GM21423 (cell line): ENCODE results near the gene TMEFF1.

Source experiments
- ATAC-seq: cut with Tn5 transposase; IDR thresholded peaks from one replicate; pipeline ENCODE4 v1.9.1; 2021; ENCODE audit warnings: mild to moderate bottlenecking, moderate library complexity; ENCODE audit not compliant: unreplicated experiment

TMEFF1 gene

GRCh38 chr9:100573655-100574260 is 100.8 kb downstream of the TMEFF1 start:
- no peak for ATAC-seq

DNA sequence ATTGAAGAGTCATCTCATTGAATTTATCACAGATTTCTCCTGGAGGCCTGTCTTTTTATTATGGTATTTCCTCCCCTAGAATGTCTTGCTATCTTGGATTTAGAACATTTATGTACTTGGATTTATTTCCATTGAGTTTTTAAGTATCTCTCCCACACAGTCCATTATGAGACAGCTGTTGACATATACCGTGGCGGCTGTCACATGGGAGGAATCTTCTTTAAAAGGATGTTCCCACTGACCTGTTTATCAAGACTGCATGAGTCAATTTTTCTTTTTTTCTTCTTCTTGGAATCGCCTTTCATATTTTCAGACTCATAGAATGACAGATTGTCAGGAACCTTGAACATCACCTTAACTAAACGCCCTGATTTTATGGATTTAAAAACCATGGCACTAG is 102.1 kb downstream of the TMEFF1 start:
- ATAC-seq: no peak

GRCh38 chr9:100575765-100576386 is 102.9 kb downstream of the TMEFF1 start:
- ATAC-seq: no peak

- no peak for ATAC-seq
Measured at GRCh38 chr9:100577776-100578448, 105.0 kb downstream of the TMEFF1 start, which contains the start of gene CAVIN4. TSS of gene CAVIN4 (plus strand) at chr9:100578079. CDS start at chr9:100578144, 65 bp downstream.

GRCh38 chr9:100578610-100579009 is 105.7 kb downstream of the TMEFF1 start:
- ATAC-seq: no peak

DNA sequence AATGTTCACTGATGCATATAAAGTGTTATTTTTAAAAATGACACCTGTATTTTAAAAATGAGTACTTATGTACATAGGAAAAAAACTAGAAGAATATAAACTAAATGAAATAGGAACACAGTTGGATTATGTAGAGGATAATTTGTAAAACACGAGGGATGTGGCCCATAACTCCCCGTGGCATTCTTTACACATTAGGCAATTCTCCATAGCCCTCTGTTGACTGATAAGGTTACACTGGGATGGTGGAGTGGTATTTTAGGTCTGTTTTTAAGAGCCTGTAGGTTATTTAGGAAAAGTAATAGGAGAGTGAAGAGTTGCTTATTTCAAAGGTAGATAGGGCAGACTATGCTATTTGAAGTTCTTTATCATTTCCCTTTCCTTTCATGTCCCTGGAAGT is 106.7 kb downstream of the TMEFF1 start:
- ATAC-seq: no peak

DNA sequence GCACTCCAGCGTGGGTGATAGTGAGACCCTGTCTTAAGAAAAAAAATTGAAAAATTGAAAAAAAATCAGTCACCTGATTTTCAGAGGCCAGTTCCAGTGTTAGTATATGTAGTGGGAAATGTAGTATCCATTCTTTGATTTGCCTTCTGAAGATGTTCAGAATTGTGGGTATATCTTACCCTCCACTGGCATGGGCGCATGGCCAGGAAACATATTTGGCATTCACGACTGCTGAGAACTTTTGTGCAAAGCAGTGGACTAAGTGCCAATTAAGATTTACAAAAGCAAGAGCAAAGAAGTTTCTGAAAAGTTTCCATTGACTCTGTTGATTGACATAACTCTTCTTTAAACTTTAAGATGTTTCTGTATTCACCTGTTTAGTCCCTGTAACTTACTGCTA is 107.3 kb downstream of the TMEFF1 start:
- ATAC-seq: no peak

DNA sequence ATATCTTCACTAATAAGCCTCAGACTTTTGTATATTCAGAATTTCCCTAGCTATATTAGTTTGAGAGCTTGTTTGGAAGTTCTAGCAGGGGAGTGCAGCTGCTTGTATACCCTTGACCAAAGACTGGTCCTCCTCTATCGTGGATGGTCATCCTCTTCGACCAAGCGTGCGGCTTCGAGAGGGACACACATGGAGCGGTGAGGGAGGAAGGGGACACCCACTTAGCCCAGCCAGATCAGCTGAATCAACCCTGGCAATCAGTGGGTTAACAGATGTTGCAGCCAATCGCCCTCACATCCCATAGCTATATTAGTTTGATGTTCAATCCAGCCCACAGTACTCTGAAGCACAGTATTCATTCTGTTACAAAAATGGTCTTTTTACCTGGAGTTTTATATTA is 108.1 kb downstream of the TMEFF1 start:
- ATAC-seq: no peak

GRCh38 chr9:100581661-100582060 is 108.7 kb downstream of the TMEFF1 start:
- ATAC-seq: no peak

- no peak for ATAC-seq
Measured at GRCh38 chr9:100583014-100583802, 110.3 kb downstream of the TMEFF1 start.

DNA sequence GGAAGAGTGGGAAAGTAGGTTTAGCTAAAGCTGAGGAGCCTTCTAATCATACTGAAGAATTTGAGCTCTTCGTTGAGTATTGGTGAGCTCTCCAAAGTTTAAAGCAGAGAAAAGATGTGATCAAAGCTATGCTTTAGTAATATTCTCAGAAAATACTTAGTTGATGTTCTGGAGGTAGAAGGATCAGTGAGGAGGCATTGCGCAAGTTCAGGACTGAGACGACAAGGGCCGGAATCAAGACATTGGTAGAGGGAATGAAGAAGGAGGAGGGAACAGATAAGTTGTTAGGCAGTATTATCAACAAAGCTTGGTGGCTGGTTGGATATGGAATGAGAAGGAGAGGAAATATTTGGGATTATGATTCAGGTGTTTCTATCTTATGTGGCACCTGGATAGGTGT is 112.0 kb downstream of the TMEFF1 start:
- no peak for ATAC-seq

GRCh38 chr9:100586093-100586492 is 113.1 kb downstream of the TMEFF1 start:
- ATAC-seq: no peak

DNA sequence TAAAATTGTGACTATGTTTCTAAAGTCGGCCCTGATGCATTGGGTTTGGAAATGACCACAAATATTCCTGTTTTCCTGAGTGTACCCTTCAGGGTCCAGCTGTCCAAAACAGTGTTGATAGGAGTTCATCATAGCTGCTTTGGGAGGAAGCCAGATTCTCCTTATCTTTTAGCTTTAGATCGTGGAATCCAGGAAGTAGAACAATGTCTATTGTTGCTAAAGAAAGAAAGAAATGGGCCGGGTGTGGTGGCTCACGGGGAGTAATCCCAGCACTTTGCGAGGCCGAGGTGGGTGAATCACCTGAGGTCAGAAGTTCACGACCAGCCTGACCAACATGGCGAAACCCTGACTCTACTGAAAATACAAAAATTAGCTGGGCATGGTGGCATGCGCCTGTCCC is 114.4 kb downstream of the TMEFF1 start:
- no peak for ATAC-seq

DNA sequence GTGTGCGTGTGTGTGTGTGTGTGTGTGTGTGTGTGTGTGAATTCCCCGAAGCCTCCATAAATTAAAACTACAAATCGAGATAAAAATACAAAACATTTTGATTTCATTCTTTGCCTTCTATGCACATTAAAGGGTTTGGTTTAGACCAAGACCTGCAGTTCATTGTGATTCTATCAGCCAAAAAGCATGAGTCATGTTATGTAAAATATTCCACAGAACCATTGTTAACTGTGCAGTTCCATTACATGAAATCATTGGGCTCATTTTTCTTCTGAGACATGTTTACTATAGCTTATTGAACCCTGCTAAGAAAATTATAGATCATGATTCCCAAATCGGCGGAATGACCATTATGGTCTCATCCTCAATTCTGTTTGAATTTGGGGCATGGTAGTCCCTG is 116.6 kb downstream of the TMEFF1 start:
- no peak for ATAC-seq

DNA sequence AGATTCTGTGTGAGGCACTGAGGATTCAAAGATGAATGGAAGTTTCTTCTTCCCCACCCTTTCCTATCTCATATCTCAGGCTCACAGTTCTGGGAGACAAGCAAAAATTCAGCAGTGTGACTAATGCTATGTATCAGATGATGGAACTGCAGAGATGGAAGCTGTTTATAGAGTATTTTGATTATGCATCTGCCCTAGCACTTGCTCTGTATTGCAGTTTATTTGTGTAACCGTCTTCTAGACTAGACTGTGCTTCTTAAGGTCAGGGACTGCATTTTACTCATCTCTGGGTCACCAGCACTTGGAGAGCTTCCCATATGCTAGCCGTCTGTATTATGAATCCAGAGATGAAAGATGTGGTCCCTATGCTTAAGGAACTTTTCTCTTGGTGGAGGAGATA is 117.5 kb downstream of the TMEFF1 start:
- no peak for ATAC-seq

DNA sequence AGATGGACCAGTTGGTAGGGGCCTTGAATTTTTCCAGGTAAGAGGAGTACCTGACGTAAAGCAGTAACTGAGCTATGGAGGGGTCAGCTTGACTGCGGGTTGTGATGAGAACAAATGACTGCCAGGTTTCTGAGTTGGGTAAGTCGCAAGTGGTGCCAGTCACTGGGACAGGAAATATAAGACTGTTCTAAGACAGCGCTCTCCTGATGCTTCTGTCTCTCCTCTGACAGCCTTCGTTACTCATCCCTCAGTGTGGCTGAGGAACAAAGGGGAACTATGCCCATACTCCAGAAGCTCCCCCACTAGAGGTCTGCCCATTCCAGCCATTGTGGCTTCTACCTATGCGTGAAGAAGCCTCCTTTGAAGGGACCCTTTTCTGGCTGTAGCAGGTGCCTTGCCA is 118.2 kb downstream of the TMEFF1 start:
- ATAC-seq: no peak

DNA sequence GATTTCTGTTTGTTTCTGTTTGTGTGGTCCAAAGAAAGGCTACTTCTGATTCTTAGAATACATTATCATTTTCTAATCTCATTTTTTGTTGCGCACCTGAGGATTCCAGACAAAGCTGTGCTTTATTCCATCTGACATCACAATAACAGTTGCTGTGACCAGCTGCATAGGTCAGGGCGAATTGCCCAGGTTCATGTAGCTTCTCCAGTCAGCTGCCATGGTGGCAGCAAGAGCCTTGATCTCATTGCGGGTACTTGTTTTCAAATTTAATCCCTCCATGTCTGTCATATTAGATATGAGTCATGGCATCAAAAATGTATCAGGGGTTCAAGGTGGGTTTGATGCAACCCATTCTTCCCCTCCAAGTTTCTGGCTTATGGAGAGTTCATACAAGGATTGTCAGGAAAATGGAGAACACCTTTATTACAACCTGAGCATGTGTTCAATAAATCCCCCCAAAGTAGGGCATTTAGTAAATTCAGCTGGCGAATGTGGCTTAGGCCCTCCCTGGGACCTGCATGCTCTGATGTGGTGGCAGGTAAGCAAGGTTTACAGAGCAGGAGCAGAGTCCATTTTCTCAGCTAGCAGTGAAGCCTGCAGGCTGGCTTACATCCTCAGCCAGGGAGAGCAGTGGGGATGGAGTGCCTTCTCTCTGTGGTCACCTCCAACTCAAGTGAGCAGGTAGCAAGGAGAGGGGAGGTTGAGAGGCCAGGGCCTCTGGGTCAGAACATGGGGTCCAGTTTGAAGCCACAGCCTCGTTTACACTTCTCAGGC is 118.9 kb downstream of the TMEFF1 start:
- no peak for ATAC-seq

GRCh38 chr9:100595391-100596199 is 122.6 kb downstream of the TMEFF1 start:
- peak; percentile 37 for ATAC-seq

GRCh38 chr9:100597236-100597635 is 124.3 kb downstream of the TMEFF1 start:
- no peak for ATAC-seq

- peak; percentile 73 for ATAC-seq
Measured at GRCh38 chr9:100598641-100599145, 125.7 kb downstream of the TMEFF1 start.
